ENCODE results near the gene FNBP1L. TPM values are rescaled to one million over a fixed set of nuclear protein-coding genes. Genes with fewer than 3 reads are reported as not detected.

The FNBP1L gene
- total RNA-seq, 1 donor from 2014 or later: 29.7 TPM

- no peak for TF ChIP-seq CTCF (IDR thresholded peaks at IDR 0.05; ENCODE audit: insufficient read depth, low read length, severe bottlenecking)
- no peak for DNase-seq (ENCODE audit: low read depth)
- no peaks in the 10 kb centered on the region for H3K27me3 ChIP-seq (ENCODE audit: control insufficient read depth, insufficient read depth, low read length)
- H3K36me3 ChIP-seq (ENCODE audit: control insufficient read depth, insufficient read depth, low read length): no peaks in the 10 kb centered on the region
- FAIRE-seq: no peak
- H3K4me3 ChIP-seq (ENCODE audit: low read depth, low read length): no peak overlapping the region
Observed at GRCh38 chr1:93416183-93416582, 31.7 kb upstream of the FNBP1L start.

DNA sequence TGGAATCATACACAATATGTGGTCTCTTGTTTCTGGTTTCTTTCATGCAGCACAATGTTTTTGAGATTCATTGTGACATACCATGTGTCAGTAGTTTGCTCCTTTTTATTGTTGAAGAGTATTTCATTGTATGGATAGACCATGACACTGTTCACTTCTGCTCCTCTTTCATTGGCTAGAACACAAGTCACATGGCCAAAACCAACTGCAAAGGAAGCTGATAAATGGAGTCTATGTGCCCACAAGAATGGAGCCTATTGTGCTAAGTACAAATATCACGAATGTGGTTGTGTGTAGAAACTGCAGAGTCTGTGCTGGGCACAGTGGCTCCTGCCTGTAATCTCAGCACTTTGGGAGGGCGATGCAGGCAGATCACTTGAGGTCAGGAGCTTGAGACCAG is 28.6 kb upstream of the FNBP1L start:
- Histone ChIP-seq H3K4me3 (ENCODE audit: low read depth, low read length) (no peak overlapping the region), H3K27me3 (ENCODE audit: control insufficient read depth, insufficient read depth, low read length) (no peaks in the 10 kb centered on the region), H3K36me3 (ENCODE audit: control insufficient read depth, insufficient read depth, low read length) (no peaks in the 10 kb centered on the region)
- no peak for TF ChIP-seq CTCF (IDR thresholded peaks at IDR 0.05; ENCODE audit: insufficient read depth, low read length, severe bottlenecking)
- DNase-seq (ENCODE audit: low read depth): no peak
- FAIRE-seq: no peak

DNA sequence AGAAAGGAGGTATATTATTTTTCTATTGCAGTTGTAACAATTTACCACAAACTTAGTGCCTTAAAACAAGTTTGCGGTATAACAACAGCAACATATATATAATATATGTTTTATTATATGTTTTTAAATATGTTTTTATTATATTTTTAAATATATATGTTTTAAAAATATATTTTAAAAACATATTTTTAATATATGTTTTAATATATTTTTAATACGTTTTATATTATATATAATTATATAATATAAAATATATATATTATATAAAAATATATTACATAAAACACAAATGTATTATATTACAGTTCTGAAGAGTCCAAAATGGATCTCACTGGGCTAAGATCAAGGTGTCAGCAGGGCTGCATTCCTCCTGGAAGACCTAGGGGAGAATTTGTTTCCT is 27.5 kb upstream of the FNBP1L start:
- FAIRE-seq: no peak
- no peaks in the 10 kb centered on the region for H3K36me3 ChIP-seq (ENCODE audit: control insufficient read depth, insufficient read depth, low read length)
- TF ChIP-seq CTCF (IDR thresholded peaks at IDR 0.05; ENCODE audit: insufficient read depth, low read length, severe bottlenecking): no peak

DNA sequence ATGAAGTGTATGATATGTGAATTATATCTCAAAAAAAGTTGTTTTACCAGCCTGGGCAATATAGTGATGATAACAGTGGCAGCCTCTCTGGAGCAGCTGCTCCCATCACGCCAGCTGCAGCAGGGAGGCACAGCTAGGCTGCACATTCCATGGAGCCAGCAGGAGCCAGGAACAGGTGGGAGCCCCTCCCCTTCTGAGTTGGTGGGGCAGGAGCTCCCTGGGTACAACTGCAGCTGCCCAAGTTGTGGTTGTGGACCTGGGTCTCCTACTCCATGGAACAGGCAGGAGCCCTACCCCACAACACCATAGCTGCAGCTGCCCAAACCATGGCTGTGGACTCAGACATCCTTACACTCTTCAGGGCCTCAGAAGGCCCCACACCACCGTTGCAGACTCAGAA is 21.7 kb upstream of the FNBP1L start:
- no peaks in the 10 kb centered on the region for H3K27me3 ChIP-seq (ENCODE audit: control insufficient read depth, insufficient read depth, low read length)
- DNase-seq (ENCODE audit: low read depth) (no peak), FAIRE-seq (no peak)
- H3K36me3 ChIP-seq (ENCODE audit: control insufficient read depth, insufficient read depth, low read length): no peaks in the 10 kb centered on the region
- H3K4me3 ChIP-seq (ENCODE audit: low read depth, low read length): no peak overlapping the region
- no peak for TF ChIP-seq CTCF (IDR thresholded peaks at IDR 0.05; ENCODE audit: insufficient read depth, low read length, severe bottlenecking)

More for the DNA sequence above, 27.5 kb upstream of the FNBP1L start:
- no peaks in the 10 kb centered on the region for H3K27me3 ChIP-seq (ENCODE audit: control insufficient read depth, insufficient read depth, low read length)
- no peak for DNase-seq (ENCODE audit: low read depth)
- no peak overlapping the region for H3K4me3 ChIP-seq (ENCODE audit: low read depth, low read length)

DNA sequence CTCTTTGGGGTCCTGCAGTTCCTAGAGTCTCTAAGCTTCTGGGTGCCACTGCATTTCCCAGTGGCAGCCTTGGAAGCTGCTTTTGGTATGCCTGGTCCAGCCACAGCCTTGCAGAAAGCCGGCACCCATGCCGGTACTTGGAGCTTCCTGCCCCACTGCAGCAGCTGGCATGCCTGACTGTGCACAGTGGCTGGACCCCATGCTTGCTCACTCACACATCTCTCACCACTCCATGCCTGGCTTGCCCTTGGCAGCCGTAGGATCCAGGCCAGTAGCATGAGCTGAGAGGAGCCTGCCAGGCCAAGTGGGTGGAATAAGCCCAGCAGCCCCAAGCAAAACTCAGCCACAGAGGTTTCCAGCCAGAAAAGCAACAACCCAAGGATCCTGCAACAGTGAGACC is 20.3 kb upstream of the FNBP1L start:
- no peak for TF ChIP-seq CTCF (IDR thresholded peaks at IDR 0.05; ENCODE audit: insufficient read depth, low read length, severe bottlenecking)
- Histone ChIP-seq H3K4me3 (ENCODE audit: low read depth, low read length) (no peak overlapping the region), H3K36me3 (ENCODE audit: control insufficient read depth, insufficient read depth, low read length) (no peaks in the 10 kb centered on the region), H3K27me3 (ENCODE audit: control insufficient read depth, insufficient read depth, low read length) (no peaks in the 10 kb centered on the region)
- FAIRE-seq: no peak
- DNase-seq (ENCODE audit: low read depth): no peak

GRCh38 chr1:93433407-93433961 is 14.4 kb upstream of the FNBP1L start:
- TF ChIP-seq CTCF (IDR thresholded peaks at IDR 0.05; ENCODE audit: insufficient read depth, low read length, severe bottlenecking): peak; percentile 39
- DNase-seq (ENCODE audit: low read depth): no peak
- H3K27me3 ChIP-seq (ENCODE audit: control insufficient read depth, insufficient read depth, low read length): no peaks in the 10 kb centered on the region
- no peaks in the 10 kb centered on the region for H3K36me3 ChIP-seq (ENCODE audit: control insufficient read depth, insufficient read depth, low read length)
- no peak overlapping the region for H3K4me3 ChIP-seq (ENCODE audit: low read depth, low read length)
- FAIRE-seq: no peak
